K562 (cell line): ENCODE results near the gene TBXAS1. TPM values are rescaled to one million over a fixed set of nuclear protein-coding genes. Genes with fewer than 3 reads are reported as not detected.

Source experiments
- ATAC-seq: fragments of 200-7000 bp; cut with Tn5 transposase; 3 replicates; pipeline ENCODE4 v1.9.1; 2020; ENCODE audit warnings: moderate library complexity
- BruUV-seq: library from RNA; stranded (reverse); fragments of 400-500 nt; replicated peaks from 2 replicates; lab custom pipeline; 2021; lab: Mats Ljungman, UMichigan
- CTCF ChIA-PET: fragments of 300-600 bp; formaldehyde crosslinking; extraction: SDS; loops from one replicate; lab custom pipeline; 2021; ENCODE audit warnings: low intra/inter-chr PET ratio; lab: Yijun Ruan, JAX
- POLR2A ChIA-PET: fragments of 300-600, 350-650 bp; sonication (Branson Sonifier 250); formaldehyde crosslinking; extraction: SDS; loops from one replicate; lab custom pipeline; 2021; ENCODE audit warnings: antibody characterized with exemption, inconsistent platforms; lab: Yijun Ruan, JAX
- DNase-seq, 4 experiments: peaks; one replicate each; pipeline versions ENCODE4 v3.0.0 to v3.0.0-alpha.2; 2011 to 2018; ENCODE audit warnings: low spot score in 3 of 4, mixed read lengths in 3 of 4; ENCODE audit errors: extremely low read depth in 1 of 4
- FAIRE-seq: peaks from 2 replicates; lab custom pipeline; 2011; peaks lifted over from hg19 to GRCh38; lab: Jason Lieb, UNC
- H2AFZ ChIP-seq: 2 replicates; pipeline ENCODE4 v1.6.0; 2011; ENCODE audit warnings: low read depth, low read length, control low read depth, inconsistent platforms
- H3K27ac ChIP-seq: fragments of 200-600 bp; 3 replicates; pipeline ENCODE4 v1.8.0; 2011; ENCODE audit warnings: low read depth, mild to moderate bottlenecking, control low read depth, inconsistent platforms, low read length, moderate library complexity, mixed read lengths; ENCODE audit errors: extremely low read depth
- H3K27me3 ChIP-seq, 2 experiments: fragments of 300-600 bp in 1 of 2; 2 replicates in 1 of 2; 3 replicates in 1 of 2; pipeline versions ENCODE4 v1.6.0 to v1.8.0; 2011; ENCODE audit warnings: inconsistent platforms in 2 of 2, low read length in 2 of 2, mild to moderate bottlenecking in 1 of 2, mixed read lengths in 1 of 2, moderate library complexity in 1 of 2; ENCODE audit not compliant: control insufficient read depth in 2 of 2, insufficient read depth in 2 of 2
- H3K36me3 ChIP-seq: fragments of 300-600 bp; 3 replicates; pipeline ENCODE4 v1.8.0; 2011; ENCODE audit warnings: mild to moderate bottlenecking, low read length, inconsistent platforms; ENCODE audit not compliant: control insufficient read depth, insufficient read depth
- H3K4me1 ChIP-seq, 2 experiments: fragments of 200-600 bp in 1 of 2; replicated peaks in 1 of 2; 2 replicates in 1 of 2; 3 replicates in 1 of 2; pipeline versions ENCODE4 v1.5.1 to v1.8.0; 2011; ENCODE audit warnings: inconsistent platforms in 2 of 2, low read length in 2 of 2, mild to moderate bottlenecking in 1 of 2, mixed read lengths in 1 of 2, moderate library complexity in 1 of 2; ENCODE audit not compliant: control insufficient read depth in 2 of 2, insufficient read depth in 2 of 2
- H3K4me2 ChIP-seq: 2 replicates; pipeline ENCODE4 v1.6.1; 2011; ENCODE audit warnings: low read length, control low read depth, inconsistent platforms, mixed read lengths; ENCODE audit not compliant: insufficient read depth
- H3K4me3 ChIP-seq: fragments of 200-600 bp; sonication (generic), shearing (Covaris generic); 2 replicates; pipeline ENCODE4 v1.5.1; 2016; ENCODE audit warnings: control low read depth, inconsistent platforms
- H3K79me2 ChIP-seq: fragments of 200-600 bp; 3 replicates; pipeline ENCODE4 v1.8.0; 2011; ENCODE audit warnings: low read length, inconsistent platforms; ENCODE audit not compliant: control insufficient read depth, insufficient read depth
- H3K9ac ChIP-seq, 2 experiments: 2 replicates each; pipeline versions ENCODE4 v1.6.0 to v1.6.1; 2011; ENCODE audit warnings: low read depth in 2 of 2, low read length in 2 of 2, control low read depth in 1 of 2, inconsistent platforms in 1 of 2, mild to moderate bottlenecking in 1 of 2, mixed read lengths in 1 of 2; ENCODE audit not compliant: insufficient read depth in 1 of 2
- H3K9me1 ChIP-seq: one replicate; pipeline ENCODE4 v1.6.0; 2011; ENCODE audit warnings: inconsistent platforms, mild to moderate bottlenecking, low read length, moderate library complexity; ENCODE audit not compliant: control insufficient read depth, insufficient read depth
- H3K9me3 ChIP-seq: replicated peaks from 2 replicates; pipeline ENCODE4 v1.5.1; 2011; ENCODE audit warnings: low read depth, low read length, inconsistent platforms; ENCODE audit not compliant: control insufficient read depth, insufficient read depth
- H4K20me1 ChIP-seq: replicated peaks from 2 replicates; pipeline ENCODE4 v1.6.1; 2011; ENCODE audit warnings: low read length, inconsistent platforms, mixed read lengths; ENCODE audit not compliant: control insufficient read depth, insufficient read depth
- COPS2 ChIP-seq: fragments of 450-650 bp; conservative IDR thresholded peaks from 2 replicates; pipeline ENCODE4 v1.6.1; 2016; ENCODE audit warnings: mild to moderate bottlenecking, moderate library complexity
- EHMT2 ChIP-seq: fragments of 450-650 bp; IDR thresholded peaks from 2 replicates; pipeline ENCODE4 v1.6.1; 2018; ENCODE audit warnings: antibody characterized with exemption
- FUS ChIP-seq: fragments of 200-400 bp; formaldehyde crosslinking; optimal IDR thresholded peaks from 2 replicates; pipeline ENCODE3; 2017; ENCODE audit warnings: low read depth, low read length
- HMG20B ChIP-seq: fragments of 250-450 bp; sonication (Bioruptor Pico); IDR thresholded peaks from 2 replicates; pipeline ENCODE4 v1.5.0; 2021; ENCODE audit warnings: mild to moderate bottlenecking
- HMGN3 ChIP-seq: IDR thresholded peaks from 2 replicates; pipeline ENCODE4 v1.6.1; 2011; ENCODE audit warnings: borderline replicate concordance, low read depth, mild to moderate bottlenecking, mixed read lengths, low read length; ENCODE audit not compliant: insufficient read length; ENCODE audit errors: extremely low read depth
- IFI16 ChIP-seq: fragments of 250-450 bp; sonication (Bioruptor Pico); IDR thresholded peaks from 2 replicates; pipeline ENCODE4 v2.1.2; 2022; ENCODE audit warnings: mild to moderate bottlenecking, inconsistent platforms
- JUND ChIP-seq, 2 experiments: IDR thresholded peaks; 2 replicates in 1 of 2; 3 replicates in 1 of 2; pipeline ENCODE4 v1.6.1; 2011; ENCODE audit warnings: borderline replicate concordance in 2 of 2, low read depth in 2 of 2, low read length in 2 of 2, improper control_type of control experiment in 1 of 2, missing biosample characterization in 1 of 2, missing genetic modification characterization in 1 of 2, missing genetic modification reagents in 1 of 2
- KLF16 ChIP-seq: IDR thresholded peaks from 2 replicates; pipeline ENCODE4 v1.6.1; 2016; ENCODE audit warnings: antibody characterized with exemption
- MAX ChIP-seq: sonication (generic); formaldehyde crosslinking; IDR thresholded peaks from 2 replicates; pipeline ENCODE4 v1.9.0; 2022; ENCODE audit warnings: mild to moderate bottlenecking, missing genetic modification reagents
- MIER1 ChIP-seq: fragments of 450-650 bp; IDR thresholded peaks from 2 replicates; pipeline ENCODE4 v1.6.1; 2016; ENCODE audit warnings: antibody characterized with exemption, mild to moderate bottlenecking, low read depth
- TCFL5 ChIP-seq: fragments of 250-450 bp; sonication (Bioruptor Pico); conservative IDR thresholded peaks from 2 replicates; pipeline ENCODE4 v1.6.1; 2021; ENCODE audit warnings: mild to moderate bottlenecking, moderate library complexity, matching md5 sums
- ZFP30 ChIP-seq: fragments of 250-450 bp; sonication (Bioruptor Pico); IDR thresholded peaks from 2 replicates; pipeline ENCODE4 v1.8.0; 2022; ENCODE audit warnings: moderate library complexity, mild to moderate bottlenecking, inconsistent platforms, borderline replicate concordance
- ZNF23 ChIP-seq: fragments of 250-450 bp; sonication (Bioruptor Pico); IDR thresholded peaks from 2 replicates; pipeline ENCODE4 v1.4.0; 2020; ENCODE audit warnings: mild to moderate bottlenecking
- ZNF551 ChIP-seq: fragments of 250-450 bp; sonication (Bioruptor Pico); IDR thresholded peaks from 2 replicates; pipeline ENCODE4 v1.5.0; 2021; ENCODE audit warnings: mild to moderate bottlenecking, moderate library complexity
- in situ Hi-C: fragments of 300-500 bp; cut with MboI; formaldehyde crosslinking; loops from 4 replicates; pipeline ENCODE4 v1.15.0; 2018; ENCODE audit warnings: inconsistent platforms, mixed read lengths
- intact Hi-C: fragments of 100-400 bp; cut with micrococcal nuclease; formaldehyde crosslinking; loops from 2 replicates; pipeline ENCODE4 v1.14.2; 2022
- polyA plus RNA-seq, 8 experiments: library from polyadenylated mRNA; depleted of rRNA in 4 of 8; stranded (reverse) in 5 of 8; unstranded in 3 of 8; fragments of >200 nt; fragmentation: Nextera tagmentation in 2 of 8; fragmentation: Illumina TruSeq in 1 of 8; extraction: Ambion mirVana in 2 of 8; extraction: Trizol in 1 of 8; gene quantifications; 2 replicates each; pipeline versions ENCODE4 v1.2.1 to v1.2.3, GENCODE V29; 2011 to 2014; ENCODE audit warnings: inconsistent platforms in 1 of 8, missing spikeins in 1 of 8
- total RNA-seq, 7 experiments: library from RNA; depleted of rRNA in 6 of 7; stranded (reverse); fragments of >200 nt in 6 of 7; fragmentation: Illumina TruSeq in 2 of 7; extraction: Trizol in 2 of 7; gene quantifications; 2 replicates each; pipeline versions ENCODE4 v1.2.1 to v1.2.3, GENCODE V29; 2011 to 2021; ENCODE audit warnings: low replicate concordance in 1 of 7
- TF ChIP-seq, protein P1 (sequence below): sonication (generic); formaldehyde crosslinking; IDR thresholded peaks from 2 replicates; pipeline ENCODE4 v1.5.0; 2020; ENCODE audit warnings: missing genetic modification reagents
- TF ChIP-seq, protein P2 (sequence below): fragments of 250-450 bp; sonication (Bioruptor Pico); IDR thresholded peaks from 2 replicates; pipeline ENCODE4 v1.8.0; 2022; ENCODE audit warnings: moderate library complexity, mild to moderate bottlenecking, inconsistent platforms
- TF ChIP-seq, protein P3 (sequence below): fragments of 250-450 bp; sonication (Bioruptor Pico); IDR thresholded peaks from 2 replicates; pipeline ENCODE4 v1.4.0; 2020; ENCODE audit warnings: mild to moderate bottlenecking

TBXAS1 gene
- total and polyA plus RNA-seq, 9 of the 15 experiments (the other 6 are each of a cell fraction or from before 2014, with no cell fraction given), result 1.1 to 8.3 (median 1.9) TPM

GRCh38 chr7:140034421-140034820 lies 205.4 kb downstream of the TBXAS1 start:
- Histone ChIP-seq H3K4me2 (no peak overlapping the region), H3K9me3 (no peaks in the 10 kb centered on the region), H4K20me1 (no peaks in the 10 kb centered on the region), H3K36me3 (peaks cover 25% of the 10 kb centered on the region; the same call in 2 of the 3 replicates), H3K79me2 (no peaks in the 10 kb centered on the region), H3K27ac (no peak overlapping the region), H3K4me1 (no peaks in the 10 kb centered on the region), H3K9ac (no peak overlapping the region), H3K9me1 (no peaks in the 10 kb centered on the region), H2AFZ (no peak overlapping the region), H3K4me3 (no peak overlapping the region), H3K27me3 (no peaks in the 10 kb centered on the region)
- TF ChIP-seq, protein P1, sequence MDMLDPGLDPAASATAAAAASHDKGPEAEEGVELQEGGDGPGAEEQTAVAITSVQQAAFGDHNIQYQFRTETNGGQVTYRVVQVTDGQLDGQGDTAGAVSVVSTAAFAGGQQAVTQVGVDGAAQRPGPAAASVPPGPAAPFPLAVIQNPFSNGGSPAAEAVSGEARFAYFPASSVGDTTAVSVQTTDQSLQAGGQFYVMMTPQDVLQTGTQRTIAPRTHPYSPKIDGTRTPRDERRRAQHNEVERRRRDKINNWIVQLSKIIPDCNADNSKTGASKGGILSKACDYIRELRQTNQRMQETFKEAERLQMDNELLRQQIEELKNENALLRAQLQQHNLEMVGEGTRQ (CRISPR knock-in tag), result no peak
- TF ChIP-seq FUS (no peak), ZNF551 (CRISPR knock-in tag) (no peak), HMGN3 (no peak), KLF16 (no peak), JUND (IDR thresholded peaks at IDR 0.05; ENCODE audit: borderline replicate concordance, low read depth, low read length) (no peak), JUND (tag; IDR thresholded peaks at IDR 0.05; ENCODE audit: borderline replicate concordance, low read depth, low read length) (no peak), MAX (no peak), ZNF23 (CRISPR knock-in tag) (no peak), MIER1 (no peak), COPS2 (no peak), IFI16 (CRISPR knock-in tag) (no peak), ZFP30 (no peak), EHMT2 (no peak), HMG20B (no peak), TCFL5 (no peak)
- TF ChIP-seq, protein P2, sequence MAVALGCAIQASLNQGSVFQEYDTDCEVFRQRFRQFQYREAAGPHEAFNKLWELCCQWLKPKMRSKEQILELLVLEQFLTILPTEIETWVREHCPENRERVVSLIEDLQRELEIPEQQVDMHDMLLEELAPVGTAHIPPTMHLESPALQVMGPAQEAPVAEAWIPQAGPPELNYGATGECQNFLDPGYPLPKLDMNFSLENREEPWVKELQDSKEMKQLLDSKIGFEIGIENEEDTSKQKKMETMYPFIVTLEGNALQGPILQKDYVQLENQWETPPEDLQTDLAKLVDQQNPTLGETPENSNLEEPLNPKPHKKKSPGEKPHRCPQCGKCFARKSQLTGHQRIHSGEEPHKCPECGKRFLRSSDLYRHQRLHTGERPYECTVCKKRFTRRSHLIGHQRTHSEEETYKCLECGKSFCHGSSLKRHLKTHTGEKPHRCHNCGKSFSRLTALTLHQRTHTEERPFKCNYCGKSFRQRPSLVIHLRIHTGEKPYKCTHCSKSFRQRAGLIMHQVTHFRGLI, result no peak
- TF ChIP-seq, protein P3, sequence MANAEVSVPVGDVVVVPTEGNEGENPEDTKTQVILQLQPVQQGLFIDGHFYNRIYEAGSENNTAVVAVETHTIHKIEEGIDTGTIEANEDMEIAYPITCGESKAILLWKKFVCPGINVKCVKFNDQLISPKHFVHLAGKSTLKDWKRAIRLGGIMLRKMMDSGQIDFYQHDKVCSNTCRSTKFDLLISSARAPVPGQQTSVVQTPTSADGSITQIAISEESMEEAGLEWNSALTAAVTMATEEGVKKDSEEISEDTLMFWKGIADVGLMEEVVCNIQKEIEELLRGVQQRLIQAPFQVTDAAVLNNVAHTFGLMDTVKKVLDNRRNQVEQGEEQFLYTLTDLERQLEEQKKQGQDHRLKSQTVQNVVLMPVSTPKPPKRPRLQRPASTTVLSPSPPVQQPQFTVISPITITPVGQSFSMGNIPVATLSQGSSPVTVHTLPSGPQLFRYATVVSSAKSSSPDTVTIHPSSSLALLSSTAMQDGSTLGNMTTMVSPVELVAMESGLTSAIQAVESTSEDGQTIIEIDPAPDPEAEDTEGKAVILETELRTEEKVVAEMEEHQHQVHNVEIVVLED (CRISPR knock-in tag), result no peak
- CTCF ChIA-PET, result no interaction called here
- POLR2A ChIA-PET, result interaction anchor here (0.8 kb wide), 1 partner anchor 16 kb away, joined by 4 read pairs; no protein-coding TSS in a partner anchor
- BruUV-seq, result no TSS peak
- in situ Hi-C loops (no loop called here), intact Hi-C loops (no loop called here)
- FAIRE-seq, result no peak
- no peak for ATAC-seq
- no peak for DNase-seq
